Keratinocyte (primary cell): ENCODE data around the gene SIK3. TPM values are rescaled to one million over a fixed set of nuclear protein-coding genes. Genes with fewer than 3 reads are reported as not detected.

Source experiments
- DNase-seq: peaks from one replicate; pipeline ENCODE4 v3.0.0-alpha.2; 2011; ENCODE audit warnings: low read depth, missing footprints, low spot score
- FAIRE-seq: peaks from 2 replicates; lab custom pipeline; 2011; peaks lifted over from hg19 to GRCh38; lab: Jason Lieb, UNC
- H2AFZ ChIP-seq: 2 replicates; pipeline ENCODE4 v1.6.0; 2012; ENCODE audit warnings: low read length, control low read depth, inconsistent platforms; ENCODE audit not compliant: control insufficient read depth
- H3K27ac ChIP-seq: 2 replicates; pipeline ENCODE4 v1.5.1; 2011; ENCODE audit warnings: low read length; ENCODE audit not compliant: control insufficient read depth, insufficient read depth
- H3K27me3 ChIP-seq: 3 replicates; pipeline ENCODE4 v1.6.0; 2011; ENCODE audit warnings: low read length; ENCODE audit not compliant: control insufficient read depth, insufficient read depth; ENCODE audit errors: extremely low read depth
- H3K36me3 ChIP-seq, 2 experiments: 2 replicates in 1 of 2; 3 replicates in 1 of 2; pipeline ENCODE4 v1.5.1; 2011; ENCODE audit warnings: low read length in 2 of 2, mild to moderate bottlenecking in 1 of 2; ENCODE audit not compliant: control insufficient read depth in 2 of 2, insufficient read depth in 2 of 2; ENCODE audit errors: extremely low read depth in 1 of 2
- H3K4me1 ChIP-seq: 3 replicates; pipeline ENCODE4 v1.5.1; 2011; ENCODE audit warnings: low read length; ENCODE audit not compliant: control insufficient read depth, insufficient read depth; ENCODE audit errors: extremely low read depth
- H3K4me2 ChIP-seq: 3 replicates; pipeline ENCODE4 v1.6.0; 2011; ENCODE audit warnings: low read depth, low read length; ENCODE audit not compliant: control insufficient read depth, insufficient read depth; ENCODE audit errors: extremely low read depth
- H3K4me3 ChIP-seq, 3 experiments: fragments of 200-600 bp in 1 of 3; sonication (generic) in 1 of 3; 2 replicates in 2 of 3; 3 replicates in 1 of 3; pipeline ENCODE4 v1.5.1; 2011 to 2016; ENCODE audit warnings: low read length in 3 of 3, mild to moderate bottlenecking in 3 of 3, control low read depth in 2 of 3, inconsistent platforms in 1 of 3, low read depth in 1 of 3, mixed read lengths in 1 of 3, mixed run types in 1 of 3, moderate library complexity in 1 of 3; ENCODE audit not compliant: control insufficient read depth in 2 of 3, insufficient read depth in 2 of 3; ENCODE audit errors: extremely low read depth in 1 of 3
- H3K79me2 ChIP-seq: 2 replicates; pipeline ENCODE4 v1.6.0; 2012; ENCODE audit warnings: low read length; ENCODE audit not compliant: control insufficient read depth, insufficient read depth
- H3K9ac ChIP-seq: 3 replicates; pipeline ENCODE4 v1.6.0; 2011; ENCODE audit warnings: low read length; ENCODE audit not compliant: control insufficient read depth, insufficient read depth; ENCODE audit errors: extremely low read depth
- H3K9me1 ChIP-seq: 3 replicates; pipeline ENCODE4 v1.6.0; 2011; ENCODE audit warnings: low read length; ENCODE audit not compliant: control insufficient read depth, insufficient read depth; ENCODE audit errors: extremely low read depth
- H3K9me3 ChIP-seq: 2 replicates; pipeline ENCODE4 v1.5.1; 2012; ENCODE audit warnings: low read depth, low read length; ENCODE audit not compliant: control insufficient read depth
- H4K20me1 ChIP-seq: 3 replicates; pipeline ENCODE4 v1.6.0; 2011; ENCODE audit warnings: low read length; ENCODE audit not compliant: control insufficient read depth, insufficient read depth; ENCODE audit errors: extremely low read depth
- EZH2 ChIP-seq: IDR thresholded peaks from one replicate; pipeline ENCODE4 v1.6.1; 2012; ENCODE audit warnings: inconsistent platforms, mild to moderate bottlenecking, low read length, moderate library complexity
- dilution Hi-C: fragments of 300-500 bp; cut with MboI; formaldehyde crosslinking; loops from one replicate; pipeline ENCODE4 v1.7.0; 2020; ENCODE audit warnings: low sequenced_read_pairs; ENCODE audit not compliant: extremely low pct_ligation_motif_present
- polyA plus RNA-seq, 5 experiments: library from polyadenylated mRNA; depleted of rRNA in 3 of 5; stranded (reverse) in 3 of 5; stranded (forward) in 1 of 5; unstranded in 1 of 5; fragments of >200 nt; gene quantifications; 1 replicate in 1 of 5; 2 replicates in 3 of 5; 3 replicates in 1 of 5; pipeline versions ENCODE4 v1.2.1 to v1.2.3, GENCODE V29; 2011 to 2012; ENCODE audit warnings: missing spikeins in 2 of 5, low read depth in 1 of 5, low replicate concordance in 1 of 5
- TF ChIP-seq, protein P1 (sequence below), 3 experiments: IDR thresholded peaks in 1 of 3; conservative IDR thresholded peaks in 1 of 3; optimal IDR thresholded peaks in 1 of 3; 2 replicates in 2 of 3; 3 replicates in 1 of 3; pipeline versions ENCODE3 to v1.5.1; 2011; ENCODE audit warnings: low read length in 3 of 3, mild to moderate bottlenecking in 3 of 3, moderate library complexity in 2 of 3, control low read depth in 1 of 3, inconsistent platforms in 1 of 3; ENCODE audit not compliant: insufficient read depth in 2 of 3; ENCODE audit errors: extremely low read depth in 1 of 3

Gene SIK3
- polyA plus RNA-seq, 1 donor (not counting 4 experiments of a cell fraction or from before 2014, with no cell fraction given) = 8.2 TPM

DNA sequence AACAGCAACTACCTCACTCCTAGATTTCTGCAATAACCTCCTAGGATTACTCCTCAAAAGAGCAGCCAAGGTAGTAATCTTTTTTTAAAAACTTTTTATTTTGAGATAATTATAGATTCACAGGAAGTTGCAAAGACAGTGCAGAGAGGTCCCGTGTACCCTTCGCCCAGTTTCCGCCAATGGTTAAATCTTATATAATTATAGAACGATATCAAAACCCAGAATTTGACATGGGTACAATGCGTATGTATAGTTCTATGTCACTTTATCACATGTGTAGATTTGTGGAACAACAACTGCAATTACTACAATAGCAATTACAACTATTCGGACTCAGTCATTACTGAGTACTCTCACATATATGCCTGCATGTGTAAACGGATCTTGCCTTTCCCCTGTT lies 166.0 kb downstream of the SIK3 start:
- Histone ChIP-seq H3K79me2 (no peaks in the 10 kb centered on the region), H3K9me3 (no peaks in the 10 kb centered on the region), H3K9me1 (no peaks in the 10 kb centered on the region), H3K4me3 (peak overlapping the region in 1 of 3 experiments; percentile 11), H3K36me3 (peaks cover 0 to under 1% of the 10 kb centered on the region in 2 experiments), H4K20me1 (no peaks in the 10 kb centered on the region), H3K4me1 (peaks cover 30% of the 10 kb centered on the region), H3K27me3 (no peaks in the 10 kb centered on the region), H3K4me2 (peak overlapping the region; percentile 44), H3K27ac (peak overlapping the region; percentile 51), H3K9ac (no peak overlapping the region), H2AFZ (no peak overlapping the region)
- no peak for TF ChIP-seq EZH2
- TF ChIP-seq, protein P1, sequence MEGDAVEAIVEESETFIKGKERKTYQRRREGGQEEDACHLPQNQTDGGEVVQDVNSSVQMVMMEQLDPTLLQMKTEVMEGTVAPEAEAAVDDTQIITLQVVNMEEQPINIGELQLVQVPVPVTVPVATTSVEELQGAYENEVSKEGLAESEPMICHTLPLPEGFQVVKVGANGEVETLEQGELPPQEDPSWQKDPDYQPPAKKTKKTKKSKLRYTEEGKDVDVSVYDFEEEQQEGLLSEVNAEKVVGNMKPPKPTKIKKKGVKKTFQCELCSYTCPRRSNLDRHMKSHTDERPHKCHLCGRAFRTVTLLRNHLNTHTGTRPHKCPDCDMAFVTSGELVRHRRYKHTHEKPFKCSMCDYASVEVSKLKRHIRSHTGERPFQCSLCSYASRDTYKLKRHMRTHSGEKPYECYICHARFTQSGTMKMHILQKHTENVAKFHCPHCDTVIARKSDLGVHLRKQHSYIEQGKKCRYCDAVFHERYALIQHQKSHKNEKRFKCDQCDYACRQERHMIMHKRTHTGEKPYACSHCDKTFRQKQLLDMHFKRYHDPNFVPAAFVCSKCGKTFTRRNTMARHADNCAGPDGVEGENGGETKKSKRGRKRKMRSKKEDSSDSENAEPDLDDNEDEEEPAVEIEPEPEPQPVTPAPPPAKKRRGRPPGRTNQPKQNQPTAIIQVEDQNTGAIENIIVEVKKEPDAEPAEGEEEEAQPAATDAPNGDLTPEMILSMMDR (optimal IDR thresholded peaks at IDR 0.05 in 1 of 3, IDR thresholded peaks at IDR 0.05 in 1 of 3, conservative IDR thresholded peaks at IDR 0.05 in 1 of 3; ENCODE audit: extremely low read depth in 1 of 3, insufficient read depth in 2 of 3, low read length in 3 of 3) = no peak
- no peak for FAIRE-seq
- dilution Hi-C loops = no loop called here
- DNase-seq = no peak

DNA sequence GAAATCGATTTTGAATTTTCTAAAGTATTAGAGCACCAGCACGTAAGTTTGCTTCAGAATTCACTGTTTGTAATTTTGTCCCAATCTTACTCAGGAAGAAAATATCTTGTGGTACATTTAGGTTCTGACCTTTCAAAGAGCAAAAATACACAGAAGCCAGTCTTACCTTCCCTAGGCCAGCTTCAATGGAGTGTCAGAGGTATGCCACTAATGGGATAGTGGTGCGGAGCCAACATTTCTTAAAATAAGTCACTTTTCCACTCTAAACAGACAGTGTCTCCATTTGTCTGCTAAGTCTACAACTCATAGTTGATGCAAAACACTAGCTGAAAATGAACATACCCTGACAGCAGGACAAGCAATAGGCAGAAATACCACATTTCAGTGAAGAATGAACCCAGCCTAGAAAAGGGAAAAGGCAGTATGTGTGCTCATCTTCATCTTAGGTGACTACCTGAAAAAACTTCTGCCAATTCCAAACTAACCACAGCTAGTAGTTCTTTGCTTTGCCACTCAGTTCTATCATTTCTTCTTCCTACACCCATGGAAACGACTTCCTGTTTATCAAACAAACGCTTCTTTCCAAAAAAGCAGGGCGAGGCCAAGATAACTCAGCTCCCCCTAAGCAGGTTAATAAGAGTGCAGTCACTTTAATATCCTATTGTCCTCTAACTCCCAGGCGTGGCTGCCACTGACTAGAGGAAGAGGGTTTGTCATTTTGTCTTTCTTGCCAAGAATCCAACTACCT lies 166.8 kb downstream of the SIK3 start:
- dilution Hi-C loops = no loop called here
- Histone ChIP-seq H3K79me2 (no peaks in the 10 kb centered on the region), H2AFZ (no peak overlapping the region), H3K9me3 (no peaks in the 10 kb centered on the region), H3K4me1 (peaks cover 30% of the 10 kb centered on the region), H4K20me1 (no peaks in the 10 kb centered on the region), H3K4me2 (peak overlapping the region; percentile 44), H3K27me3 (no peaks in the 10 kb centered on the region), H3K27ac (peak overlapping the region; percentile 51), H3K9me1 (no peaks in the 10 kb centered on the region), H3K36me3 (peaks cover 0 to 4% of the 10 kb centered on the region in 2 experiments), H3K9ac (no peak overlapping the region), H3K4me3 (peak overlapping the region in 1 of 3 experiments; percentile 11)
- TF ChIP-seq EZH2 = no peak
- TF ChIP-seq, protein P1 (optimal IDR thresholded peaks at IDR 0.05 in 1 of 3, IDR thresholded peaks at IDR 0.05 in 1 of 3, conservative IDR thresholded peaks at IDR 0.05 in 1 of 3; ENCODE audit: extremely low read depth in 1 of 3, insufficient read depth in 2 of 3, low read length in 3 of 3) = no peak
- FAIRE-seq (no peak), DNase-seq (peak; percentile 13)
